CD4-positive, alpha-beta T cell treated with Interleukin-6 for 4 hours (primary cell): ENCODE results near the gene SRGAP1.

Experiments used
- DNase-seq: peaks from one replicate; pipeline ENCODE4 v3.0.0-alpha.2; 2020; ENCODE audit warnings: mixed read lengths

The SRGAP1 gene

DNA sequence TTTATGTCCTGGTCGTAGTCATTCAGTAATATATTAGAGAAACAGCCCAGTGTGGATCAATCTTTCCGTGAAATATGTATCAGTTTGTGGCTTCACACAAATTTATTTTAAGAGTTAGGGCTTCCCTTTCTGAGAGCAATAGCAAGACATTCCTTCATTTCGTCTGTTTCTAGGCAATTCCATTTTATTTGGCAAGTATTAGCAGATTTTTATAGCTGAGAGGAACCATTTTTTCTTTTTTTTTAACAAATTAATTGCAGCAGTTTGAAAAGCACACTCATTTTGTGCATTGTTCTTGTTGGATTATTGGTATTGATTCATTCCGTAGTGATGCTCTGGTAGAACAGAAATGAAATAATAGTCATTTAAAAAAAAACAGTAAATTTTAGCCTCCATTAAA is 132.9 kb downstream of the SRGAP1 start:
- no peak for DNase-seq

DNA sequence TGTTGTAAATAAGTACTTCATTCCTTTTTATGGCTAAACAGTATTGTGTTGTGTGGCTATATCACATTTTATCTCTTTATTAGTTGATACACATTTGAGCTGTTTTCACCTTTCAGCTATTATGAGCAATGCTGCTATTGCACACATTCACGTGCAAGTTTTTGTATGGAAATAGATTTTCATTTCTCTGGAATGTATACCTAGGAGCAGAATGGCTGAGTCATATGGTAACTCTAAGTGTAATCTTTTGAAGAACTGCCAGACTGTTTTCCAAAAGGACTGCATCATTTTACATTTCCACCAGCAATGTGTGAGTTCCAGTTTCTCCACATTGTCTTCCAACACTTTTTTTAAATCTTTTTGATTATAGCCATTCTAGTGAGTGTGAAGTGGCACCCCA is 134.0 kb downstream of the SRGAP1 start:
- no peak for DNase-seq

DNA sequence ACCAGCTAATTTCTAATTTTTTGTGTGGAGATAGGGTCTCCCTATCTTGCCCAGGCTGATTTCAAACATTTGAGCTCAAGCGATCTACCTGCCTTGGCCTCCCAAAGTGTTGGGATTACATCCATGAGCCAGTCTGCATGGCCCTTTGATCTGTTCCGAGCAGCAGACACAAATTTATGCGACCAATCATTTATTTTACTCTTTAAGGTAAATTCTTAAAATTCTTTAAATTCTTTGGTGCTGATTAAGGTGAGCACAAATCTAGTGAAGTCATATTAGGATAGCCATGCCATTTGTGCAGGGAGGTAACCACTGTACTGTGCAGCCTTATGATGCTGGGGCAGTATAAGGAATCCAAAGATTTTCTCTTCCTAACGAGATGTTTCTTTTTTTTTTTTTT is 135.7 kb downstream of the SRGAP1 start:
- no peak for DNase-seq

DNA sequence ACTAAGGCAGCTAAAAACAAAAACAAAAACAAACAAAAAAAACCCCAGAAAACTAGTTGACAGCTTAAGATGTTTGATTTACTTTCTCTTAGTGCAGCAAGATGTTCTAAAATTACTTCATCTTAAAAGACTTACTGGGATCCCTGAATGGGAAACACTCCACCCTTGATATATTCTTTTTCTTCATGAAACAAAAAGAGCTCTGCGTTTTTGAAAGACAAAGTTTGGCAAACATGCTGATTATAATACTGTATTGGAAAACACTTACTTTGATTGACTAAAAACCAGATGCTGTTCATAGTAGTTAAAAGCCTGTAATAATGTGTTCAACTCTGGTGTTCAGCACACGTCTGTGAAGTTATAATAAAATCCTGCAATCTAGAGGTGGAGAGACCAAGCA is 136.8 kb downstream of the SRGAP1 start:
- DNase-seq, result no peak

DNA sequence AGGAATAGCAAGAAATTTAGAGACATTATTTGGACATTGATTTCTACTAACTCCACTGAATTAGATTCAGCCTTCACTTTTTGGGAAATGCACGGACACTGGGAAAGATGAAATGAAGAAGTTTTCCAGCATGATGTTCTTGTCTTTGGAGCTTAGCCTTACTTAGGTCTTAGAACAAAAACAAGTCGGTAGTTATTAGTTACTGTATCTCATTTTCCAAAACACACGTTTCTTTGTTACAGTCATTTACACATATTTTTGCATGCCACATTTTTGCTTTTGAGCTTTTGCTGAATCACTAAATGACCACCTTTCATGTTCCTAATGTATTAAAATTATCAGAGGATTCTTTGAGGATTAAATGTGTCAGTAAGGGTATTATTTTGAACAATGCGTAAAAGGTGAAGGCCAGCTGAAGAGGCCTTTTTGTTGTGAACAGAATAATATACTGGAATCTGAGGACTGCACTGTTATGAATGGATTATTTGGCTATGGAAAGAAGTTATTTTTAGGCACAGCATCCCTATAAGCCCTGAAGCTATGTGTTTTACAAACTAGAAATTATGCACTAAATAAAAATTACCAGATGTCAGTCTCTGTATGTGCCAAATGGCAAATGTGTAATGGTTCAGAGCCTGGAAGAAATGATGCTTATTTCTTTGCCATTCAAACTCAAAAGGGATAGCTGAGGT is 138.2 kb downstream of the SRGAP1 start:
- no peak for DNase-seq

- no peak for DNase-seq
Observed at GRCh38 chr12:63985456-63985855, 141.0 kb downstream of the SRGAP1 start.

DNA sequence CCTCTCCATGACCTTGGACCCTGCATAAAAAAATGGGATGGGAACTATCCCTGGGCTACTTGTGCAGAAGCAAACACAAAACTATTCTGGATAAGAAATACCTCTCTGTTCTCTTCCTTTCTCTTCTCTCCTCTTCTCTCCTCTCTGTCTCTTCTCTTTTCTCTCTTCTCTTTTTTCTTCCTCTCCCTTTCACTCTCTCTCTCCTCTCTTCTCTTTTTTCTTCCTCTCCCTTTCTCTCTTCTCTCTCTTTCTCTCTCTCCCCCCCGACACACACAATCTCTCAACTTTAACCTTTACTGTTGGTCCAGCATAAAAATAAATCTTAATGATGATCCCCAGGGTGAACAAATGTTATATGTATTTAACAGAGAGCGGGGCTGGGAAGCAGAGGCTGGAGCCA is 141.4 kb downstream of the SRGAP1 start:
- DNase-seq, result no peak

DNA sequence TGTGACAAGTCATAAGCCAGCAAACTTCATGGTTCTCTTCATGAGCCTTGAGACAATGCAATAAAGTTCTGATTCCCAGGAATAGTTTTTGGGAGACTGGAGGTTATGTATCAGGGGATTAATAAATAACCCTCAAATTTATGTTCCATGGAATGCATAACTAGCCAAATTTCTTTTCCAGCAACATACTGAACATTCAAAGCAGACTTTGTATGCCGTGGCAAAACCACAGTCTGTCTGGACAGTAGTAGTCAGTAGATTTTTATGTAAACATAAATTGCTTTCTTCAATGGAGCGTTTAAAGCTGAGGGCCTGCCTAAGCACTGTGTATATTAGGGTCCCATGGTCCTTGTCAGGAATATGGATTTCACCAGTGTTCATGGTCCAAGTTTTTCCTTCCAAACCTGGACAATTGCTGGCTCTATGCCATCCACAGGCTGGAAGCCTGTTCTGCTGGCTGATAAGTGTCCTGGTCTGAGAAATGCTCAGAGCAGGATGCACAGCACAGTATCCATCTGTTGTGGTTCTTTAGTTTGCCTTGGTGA is 144.9 kb downstream of the SRGAP1 start:
- DNase-seq, result no peak

DNA sequence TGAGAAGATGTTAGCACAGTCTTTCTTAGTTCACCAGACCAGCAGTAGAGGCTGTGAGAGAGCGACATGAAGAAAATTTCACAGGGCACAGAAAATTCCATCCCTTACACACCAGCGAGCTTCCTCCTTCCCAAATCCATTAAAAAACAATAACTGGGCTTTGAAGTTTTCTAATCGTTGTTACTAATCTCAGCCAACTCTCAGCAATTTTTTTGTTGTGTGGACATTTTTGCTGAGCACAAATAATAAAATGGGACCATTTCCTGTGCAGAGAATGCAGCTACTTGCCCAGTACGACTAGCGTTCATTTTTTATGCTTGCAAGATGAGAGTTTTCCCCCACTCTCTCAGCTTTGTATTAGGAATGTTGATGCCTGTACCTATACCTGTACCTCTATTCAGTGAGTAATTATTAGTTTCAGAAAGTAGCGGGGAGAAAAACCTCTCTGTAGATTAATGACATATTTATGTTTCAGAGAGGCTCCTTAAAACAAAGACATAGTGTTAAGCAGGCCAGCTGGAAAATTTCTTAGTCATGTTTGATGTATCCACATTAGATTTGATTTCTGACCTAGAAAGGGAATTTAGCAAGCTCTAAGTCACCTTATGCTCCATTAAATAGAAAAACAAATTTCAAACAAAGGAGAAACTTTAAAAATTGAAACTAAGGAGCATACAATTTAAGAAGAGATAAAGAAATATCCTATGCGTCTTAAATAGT is 146.5 kb downstream of the SRGAP1 start:
- no peak for DNase-seq

DNA sequence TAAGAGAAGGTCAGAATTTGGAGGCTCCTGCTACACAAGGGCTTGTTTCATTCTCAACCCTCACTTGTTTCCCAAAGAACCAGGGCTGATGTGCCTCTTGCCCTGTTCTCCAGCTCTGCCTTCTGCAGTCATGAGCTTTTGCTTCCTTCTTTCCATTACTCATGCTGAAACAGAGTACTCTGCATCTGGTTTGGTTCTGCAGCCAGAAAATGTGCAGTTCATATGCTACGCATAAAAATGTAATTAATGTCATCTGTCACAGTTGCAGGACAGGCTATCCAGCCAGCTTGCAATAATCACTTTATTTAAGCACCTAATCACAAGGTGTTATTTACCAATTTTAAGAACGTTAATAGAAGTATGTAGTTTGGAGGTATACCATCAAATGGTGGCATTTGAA is 150.2 kb downstream of the SRGAP1 start:
- no peak for DNase-seq

GRCh38 chr12:63995512-63995911 is 151.0 kb downstream of the SRGAP1 start:
- no peak for DNase-seq

DNA sequence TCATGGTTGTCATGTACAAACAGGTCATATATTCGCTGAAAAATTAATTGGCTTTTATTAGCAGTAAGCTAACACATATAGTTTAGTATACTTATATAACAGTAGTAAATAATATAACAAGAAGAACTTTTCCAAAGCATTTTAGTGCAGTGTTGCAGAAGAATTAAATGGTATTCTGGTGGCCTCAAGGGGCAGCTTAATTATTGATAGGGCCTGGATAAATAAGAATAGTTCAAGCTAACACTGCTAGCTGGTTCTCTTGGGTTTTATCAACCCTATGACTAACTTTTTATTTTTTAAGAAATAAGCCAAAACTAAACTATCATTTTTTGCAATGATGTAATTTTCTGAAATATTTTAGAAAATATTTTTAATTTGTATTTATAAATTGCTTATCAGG is 152.1 kb downstream of the SRGAP1 start:
- no peak for DNase-seq

DNA sequence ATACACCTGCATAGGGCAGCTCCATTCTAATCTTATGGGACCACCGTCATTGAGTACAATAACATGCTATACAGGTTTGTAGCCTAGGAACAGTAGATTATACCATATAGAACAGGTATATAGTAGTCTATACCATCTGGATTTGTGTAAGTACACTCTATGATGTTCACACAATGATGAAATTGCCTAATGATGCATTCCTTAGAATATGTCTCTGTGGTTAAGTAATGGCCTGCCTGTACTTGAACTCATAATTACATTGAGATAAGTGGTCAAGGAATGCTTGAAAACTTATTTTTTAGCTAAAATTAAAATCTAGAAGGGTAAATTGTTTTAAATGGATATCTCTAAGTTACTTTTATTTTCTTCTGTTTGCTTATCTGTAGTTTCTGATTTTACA is 152.7 kb downstream of the SRGAP1 start:
- no peak for DNase-seq

DNA sequence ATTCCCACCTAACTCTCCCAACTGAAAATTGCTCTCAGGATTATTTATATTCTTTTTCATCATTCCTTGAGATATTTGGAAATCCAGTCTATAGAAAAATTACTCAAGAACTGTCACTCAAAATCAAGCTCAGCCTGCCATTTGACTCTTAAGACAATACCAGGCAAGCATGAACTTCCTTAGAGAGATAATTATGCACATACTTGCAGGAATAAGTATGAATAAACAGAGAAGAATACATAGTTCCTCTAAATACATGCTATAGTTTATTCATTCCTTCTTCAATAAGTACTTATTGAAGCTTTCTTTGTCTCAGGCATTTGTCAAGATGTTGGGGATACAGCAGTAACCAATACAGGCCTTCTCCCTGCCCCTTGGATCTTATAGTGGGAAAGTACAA is 154.1 kb downstream of the SRGAP1 start:
- DNase-seq, result no peak

- DNase-seq, result no peak
Observed at GRCh38 chr12:63999853-64000252, 155.4 kb downstream of the SRGAP1 start.

DNA sequence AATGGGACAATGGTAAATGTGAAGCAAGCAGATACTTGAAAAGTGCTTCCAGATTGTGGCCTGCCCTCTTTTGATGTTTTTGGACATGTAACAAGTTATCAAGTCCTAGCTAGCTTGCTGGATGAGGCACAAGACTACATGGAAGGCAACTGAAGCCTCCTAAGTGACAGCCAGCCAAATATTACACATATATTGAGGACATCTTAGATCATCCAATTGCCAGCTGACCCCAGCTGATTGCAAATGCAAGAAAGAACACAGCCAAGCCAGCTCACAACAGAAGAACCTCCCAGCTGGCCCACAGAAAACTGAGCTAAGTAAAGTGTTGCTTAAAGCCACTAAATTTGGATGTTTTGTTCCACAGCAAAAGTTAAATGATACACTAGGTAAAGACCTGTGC is 156.9 kb downstream of the SRGAP1 start:
- DNase-seq, result no peak

DNA sequence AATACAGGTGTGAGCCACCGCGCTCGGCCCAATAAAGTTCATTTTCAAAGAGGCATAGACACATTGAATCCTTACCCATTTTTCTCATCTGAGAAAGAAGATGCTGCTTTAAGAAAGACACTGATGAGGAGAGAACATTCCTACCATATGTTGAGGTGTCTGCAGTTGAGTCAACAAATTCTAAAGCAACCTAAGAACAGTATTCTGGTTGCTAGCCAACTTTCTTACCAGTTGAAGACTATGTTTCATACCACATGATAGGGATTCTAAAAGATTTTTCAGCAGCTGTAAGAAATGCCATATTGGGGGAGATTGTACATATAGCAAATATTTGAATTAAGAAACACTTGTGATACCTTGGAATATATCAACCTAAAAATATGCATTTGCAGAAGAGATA is 160.1 kb downstream of the SRGAP1 start:
- no peak for DNase-seq

GRCh38 chr12:64006211-64006825 is 161.8 kb downstream of the SRGAP1 start:
- DNase-seq, result no peak

GRCh38 chr12:64007853-64008252 is 163.4 kb downstream of the SRGAP1 start:
- no peak for DNase-seq

DNA sequence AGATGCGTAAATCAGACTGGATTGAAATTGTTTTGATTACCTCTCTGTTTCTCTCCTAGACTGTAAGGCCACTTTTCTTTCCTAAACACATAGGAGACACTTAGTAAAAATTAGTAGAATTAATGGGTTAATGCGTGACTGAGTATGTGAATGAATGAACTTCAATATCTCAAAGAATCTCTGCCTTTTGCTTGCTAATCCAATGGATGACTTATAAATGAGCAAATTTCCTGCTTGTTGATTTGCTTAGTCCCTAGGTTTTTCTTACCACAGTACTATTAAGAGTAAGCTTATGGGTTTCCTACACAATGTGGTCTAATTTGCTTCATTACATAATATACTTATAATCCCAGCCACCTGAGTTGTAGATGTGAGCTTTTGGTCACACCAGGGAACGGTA is 164.1 kb downstream of the SRGAP1 start:
- no peak for DNase-seq

- no peak for DNase-seq
Observed at GRCh38 chr12:64009321-64010068, 165.0 kb downstream of the SRGAP1 start.

DNA sequence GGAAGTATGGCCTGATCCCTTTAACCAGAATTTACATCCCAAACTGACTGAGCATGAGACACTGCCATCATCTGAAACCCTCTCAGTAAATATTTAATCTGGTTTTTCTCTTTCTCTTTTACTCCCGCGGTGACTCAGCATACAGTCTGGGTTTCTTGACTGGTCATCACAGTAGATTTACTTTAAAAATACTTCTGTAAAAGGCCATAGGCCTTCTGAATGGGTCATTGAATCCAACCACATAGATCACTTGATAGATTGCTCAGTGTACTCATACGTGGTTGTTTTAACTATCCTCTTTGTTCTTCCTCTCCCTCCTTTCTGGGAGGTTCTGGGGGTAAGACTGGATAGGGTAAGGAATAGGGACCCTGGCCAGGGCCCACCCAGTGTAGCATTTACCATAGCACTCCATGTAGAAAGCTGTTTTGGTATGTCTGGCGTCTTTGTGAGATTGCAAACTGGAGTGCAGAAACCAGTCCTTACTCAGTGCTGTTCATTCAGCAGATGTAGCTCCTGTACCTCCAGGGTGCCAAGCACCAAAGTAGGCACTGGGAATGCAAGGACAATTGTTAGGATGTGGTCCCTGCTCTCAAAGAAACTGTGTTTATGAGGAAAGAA is 165.7 kb downstream of the SRGAP1 start:
- no peak for DNase-seq

- no peak for DNase-seq
Observed at GRCh38 chr12:64016521-64016920, 172.0 kb downstream of the SRGAP1 start.
